DND-41 (cell line): ENCODE results near the gene STARD13.

Experiments used
- EZH2 ChIP-seq: IDR thresholded peaks from 3 replicates; pipeline ENCODE4 v1.6.1; 2012; ENCODE audit warnings: borderline replicate concordance, low read depth, mild to moderate bottlenecking, moderate library complexity, low read length, inconsistent platforms; ENCODE audit not compliant: severe bottlenecking
- TF ChIP-seq, protein P1 (sequence below): IDR thresholded peaks from 2 replicates; pipeline ENCODE4 v1.5.1; 2012; ENCODE audit warnings: borderline replicate concordance, low read length, moderate library complexity, mild to moderate bottlenecking; ENCODE audit not compliant: poor library complexity, severe bottlenecking; ENCODE audit errors: extremely low read depth

GRCh38 chr13:33202644-33203169 is 82.8 kb downstream of the STARD13 start:
- TF ChIP-seq, protein P1, sequence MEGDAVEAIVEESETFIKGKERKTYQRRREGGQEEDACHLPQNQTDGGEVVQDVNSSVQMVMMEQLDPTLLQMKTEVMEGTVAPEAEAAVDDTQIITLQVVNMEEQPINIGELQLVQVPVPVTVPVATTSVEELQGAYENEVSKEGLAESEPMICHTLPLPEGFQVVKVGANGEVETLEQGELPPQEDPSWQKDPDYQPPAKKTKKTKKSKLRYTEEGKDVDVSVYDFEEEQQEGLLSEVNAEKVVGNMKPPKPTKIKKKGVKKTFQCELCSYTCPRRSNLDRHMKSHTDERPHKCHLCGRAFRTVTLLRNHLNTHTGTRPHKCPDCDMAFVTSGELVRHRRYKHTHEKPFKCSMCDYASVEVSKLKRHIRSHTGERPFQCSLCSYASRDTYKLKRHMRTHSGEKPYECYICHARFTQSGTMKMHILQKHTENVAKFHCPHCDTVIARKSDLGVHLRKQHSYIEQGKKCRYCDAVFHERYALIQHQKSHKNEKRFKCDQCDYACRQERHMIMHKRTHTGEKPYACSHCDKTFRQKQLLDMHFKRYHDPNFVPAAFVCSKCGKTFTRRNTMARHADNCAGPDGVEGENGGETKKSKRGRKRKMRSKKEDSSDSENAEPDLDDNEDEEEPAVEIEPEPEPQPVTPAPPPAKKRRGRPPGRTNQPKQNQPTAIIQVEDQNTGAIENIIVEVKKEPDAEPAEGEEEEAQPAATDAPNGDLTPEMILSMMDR = no peak
- no peak for TF ChIP-seq EZH2
